ENCODE measurements around the gene FAM199X. TPM values are rescaled to one million over a fixed set of nuclear protein-coding genes. Genes with fewer than 3 reads are reported as not detected.

The FAM199X gene
- total RNA-seq, 1 experiment from 2014 or later, result 12.1 TPM

DNA sequence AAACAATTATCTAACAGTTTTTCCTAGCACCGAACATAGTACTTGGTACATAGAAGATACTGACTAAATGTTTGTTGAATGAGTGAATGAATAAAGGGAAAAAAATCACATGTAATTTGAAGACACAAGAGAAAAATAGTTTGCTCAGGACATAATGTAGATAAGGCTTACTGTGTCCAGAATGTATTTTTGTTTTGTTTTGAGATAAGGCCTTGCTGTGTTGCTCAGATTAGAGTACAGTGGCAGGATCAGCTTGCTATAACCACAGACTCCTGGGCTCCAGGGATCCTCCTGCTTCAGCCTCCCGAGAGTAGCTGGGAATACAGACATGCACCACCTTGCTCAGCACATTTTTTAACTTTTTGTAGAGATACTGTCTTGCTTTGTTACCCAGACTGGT is 6.5 kb downstream of the FAM199X start:
- no peak overlapping the region for H3K27ac ChIP-seq (ENCODE audit: insufficient read length, low read depth, low read length)
- no peak overlapping the region for H2BK5ac ChIP-seq (ENCODE audit: insufficient read length, low read length)
- peaks cover 0 to 45% of the 10 kb centered on the region in 2 experiments; a peak in 2 of 5 replicates for H3K9me3 Mint-ChIP-seq

More for the DNA sequence above, 6.5 kb downstream of the FAM199X start:
- Histone ChIP-seq H3K4me2 (ENCODE audit: insufficient read depth, insufficient read length, low read length) (no peak overlapping the region), H2BK15ac (ENCODE audit: low read depth, low read length) (no peak overlapping the region), H3K18ac (ENCODE audit: insufficient read length, low read depth, low read length) (no peak overlapping the region), H3K14ac (ENCODE audit: insufficient read depth, low read length) (no peak overlapping the region), H2AFZ (ENCODE audit: low read length) (no peak overlapping the region), H3K23ac (ENCODE audit: insufficient read length, low read depth, low read length) (no peak overlapping the region), H3K23me2 (ENCODE audit: insufficient read length, low read depth, low read length, poor library complexity, severe bottlenecking) (no peaks in the 10 kb centered on the region), H3K9ac (ENCODE audit: extremely low read depth, insufficient read length, low read length) (no peak overlapping the region), H2AK5ac (ENCODE audit: insufficient read length, low read length) (no peak overlapping the region), H3K4ac (ENCODE audit: low read depth, low read length) (no peak overlapping the region), H4K91ac (ENCODE audit: insufficient read length, low read depth, low read length) (no peak overlapping the region), H2BK12ac (ENCODE audit: insufficient read length, low read depth, low read length) (no peak overlapping the region), H2BK120ac (ENCODE audit: low read depth, low read length, poor library complexity, severe bottlenecking) (no peak overlapping the region), H3K56ac (ENCODE audit: insufficient read length, low read depth, low read length) (no peak overlapping the region), H2BK20ac (ENCODE audit: low read depth, low read length, poor library complexity, severe bottlenecking) (no peak overlapping the region), H3T11ph (ENCODE audit: low read length) (no peak overlapping the region), H3K9me3 (ENCODE audit: control insufficient read depth, low read depth, low read length) (peaks cover 6% of the 10 kb centered on the region), H4K5ac (ENCODE audit: insufficient read length, low read depth, low read length) (no peak overlapping the region), H4K8ac (replicated peaks; ENCODE audit: insufficient read length, low read depth, low read length) (no peak overlapping the region), H3K27me3 (ENCODE audit: insufficient read depth, low read length) (no peaks in the 10 kb centered on the region), H3K4me1 (ENCODE audit: insufficient read depth, low read length) (no peaks in the 10 kb centered on the region), H3K79me1 (ENCODE audit: insufficient read depth, low read depth, low read length, poor library complexity, severe bottlenecking) (no peaks in the 10 kb centered on the region), H3K79me2 (ENCODE audit: insufficient read depth, low read length) (no peaks in the 10 kb centered on the region; the same call in 1 of the 2 replicates), H4K20me1 (ENCODE audit: control insufficient read depth, insufficient read depth, insufficient read length) (no peaks in the 10 kb centered on the region)
- Mint-ChIP-seq H3K4me3 (no peak overlapping the region), H3K27me3 (ENCODE audit: low read depth) (no peaks in the 10 kb centered on the region), H3K27ac (no peak overlapping the region), H3K4me1 (peaks cover 0 to 3% of the 10 kb centered on the region in 2 experiments; a peak in 3 of 4 replicates), H3K36me3 (ENCODE audit: insufficient read depth in 1 of 3, low read depth in 3 of 3) (peaks cover 11 to 23% (median 15%) of the 10 kb centered on the region in 3 experiments; a peak in 6 of 7 replicates)
- DNase-seq, result no peak
- TF ChIP-seq, protein P1, sequence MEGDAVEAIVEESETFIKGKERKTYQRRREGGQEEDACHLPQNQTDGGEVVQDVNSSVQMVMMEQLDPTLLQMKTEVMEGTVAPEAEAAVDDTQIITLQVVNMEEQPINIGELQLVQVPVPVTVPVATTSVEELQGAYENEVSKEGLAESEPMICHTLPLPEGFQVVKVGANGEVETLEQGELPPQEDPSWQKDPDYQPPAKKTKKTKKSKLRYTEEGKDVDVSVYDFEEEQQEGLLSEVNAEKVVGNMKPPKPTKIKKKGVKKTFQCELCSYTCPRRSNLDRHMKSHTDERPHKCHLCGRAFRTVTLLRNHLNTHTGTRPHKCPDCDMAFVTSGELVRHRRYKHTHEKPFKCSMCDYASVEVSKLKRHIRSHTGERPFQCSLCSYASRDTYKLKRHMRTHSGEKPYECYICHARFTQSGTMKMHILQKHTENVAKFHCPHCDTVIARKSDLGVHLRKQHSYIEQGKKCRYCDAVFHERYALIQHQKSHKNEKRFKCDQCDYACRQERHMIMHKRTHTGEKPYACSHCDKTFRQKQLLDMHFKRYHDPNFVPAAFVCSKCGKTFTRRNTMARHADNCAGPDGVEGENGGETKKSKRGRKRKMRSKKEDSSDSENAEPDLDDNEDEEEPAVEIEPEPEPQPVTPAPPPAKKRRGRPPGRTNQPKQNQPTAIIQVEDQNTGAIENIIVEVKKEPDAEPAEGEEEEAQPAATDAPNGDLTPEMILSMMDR (conservative IDR thresholded peaks at IDR 0.05), result no peak
- no CpG with 5 or more reads among the region's 2 CpGs for WGBS (ENCODE audit: extremely low coverage, insufficient read length, low lambda C conversion rate)

Measured in H9 (cell line).